H9 (cell line): ENCODE measurements around the gene TM9SF3. TPM values are rescaled to one million over a fixed set of nuclear protein-coding genes. Genes with fewer than 3 reads are reported as not detected.

Source experiments
- DNase-seq: peaks from one replicate; pipeline ENCODE4 v3.0.0-alpha.2; 2017
- H2AFZ ChIP-seq: one replicate; pipeline ENCODE4 v1.6.1; 2013; ENCODE audit warnings: mild to moderate bottlenecking, low read length, control low read depth, moderate library complexity
- H2AK5ac ChIP-seq: 2 replicates; pipeline ENCODE4 v1.6.1; 2013; ENCODE audit warnings: low read length, control low read depth, mixed read lengths; ENCODE audit not compliant: insufficient read length
- H2BK120ac ChIP-seq: one replicate; pipeline ENCODE4 v1.6.1; 2013; ENCODE audit warnings: low read depth, mild to moderate bottlenecking, low read length, control low read depth, inconsistent platforms; ENCODE audit not compliant: poor library complexity, severe bottlenecking
- H2BK12ac ChIP-seq: 2 replicates; pipeline ENCODE4 v1.6.1; 2013; ENCODE audit warnings: low read length, control low read depth, mixed read lengths, low read depth; ENCODE audit not compliant: insufficient read length
- H2BK15ac ChIP-seq: 2 replicates; pipeline ENCODE4 v1.6.1; 2013; ENCODE audit warnings: low read depth, low read length, control low read depth
- H2BK20ac ChIP-seq: one replicate; pipeline ENCODE4 v1.6.1; 2013; ENCODE audit warnings: low read depth, mild to moderate bottlenecking, low read length, control low read depth, inconsistent platforms; ENCODE audit not compliant: poor library complexity, severe bottlenecking
- H2BK5ac ChIP-seq: 2 replicates; pipeline ENCODE4 v1.6.1; 2013; ENCODE audit warnings: low read length, control low read depth, mixed read lengths; ENCODE audit not compliant: insufficient read length
- H3K14ac ChIP-seq: 2 replicates; pipeline ENCODE4 v1.6.1; 2013; ENCODE audit warnings: low read length, control low read depth; ENCODE audit not compliant: insufficient read depth
- H3K18ac ChIP-seq: 2 replicates; pipeline ENCODE4 v1.6.1; 2013; ENCODE audit warnings: low read depth, mild to moderate bottlenecking, mixed read lengths, low read length, control low read depth; ENCODE audit not compliant: insufficient read length
- H3K23ac ChIP-seq: 2 replicates; pipeline ENCODE4 v1.6.1; 2013; ENCODE audit warnings: low read length, control low read depth, mixed read lengths, low read depth; ENCODE audit not compliant: insufficient read length
- H3K23me2 ChIP-seq: 2 replicates; pipeline ENCODE4 v1.6.1; 2013; ENCODE audit warnings: low read depth, mild to moderate bottlenecking, mixed read lengths, low read length, control low read depth; ENCODE audit not compliant: insufficient read length, poor library complexity, severe bottlenecking
- H3K27ac ChIP-seq: 2 replicates; pipeline ENCODE4 v1.5.1; 2013; ENCODE audit warnings: low read length, control low read depth, mixed read lengths, low read depth; ENCODE audit not compliant: insufficient read length
- H3K27me3 ChIP-seq: 2 replicates; pipeline ENCODE4 v1.6.1; 2013; ENCODE audit warnings: low read length, control low read depth, inconsistent platforms; ENCODE audit not compliant: insufficient read depth
- H3K4ac ChIP-seq: 2 replicates; pipeline ENCODE4 v1.6.1; 2013; ENCODE audit warnings: low read depth, mild to moderate bottlenecking, control low read depth, inconsistent platforms, low read length, moderate library complexity
- H3K4me1 ChIP-seq: 2 replicates; pipeline ENCODE4 v1.6.1; 2013; ENCODE audit warnings: low read length, control low read depth, inconsistent platforms; ENCODE audit not compliant: insufficient read depth
- H3K4me2 ChIP-seq: 2 replicates; pipeline ENCODE4 v1.6.1; 2013; ENCODE audit warnings: low read length, control low read depth, mixed read lengths; ENCODE audit not compliant: insufficient read length, insufficient read depth
- H3K56ac ChIP-seq: 2 replicates; pipeline ENCODE4 v1.6.1; 2013; ENCODE audit warnings: low read depth, mild to moderate bottlenecking, mixed read lengths, low read length, control low read depth; ENCODE audit not compliant: insufficient read length
- H3K79me1 ChIP-seq: 2 replicates; pipeline ENCODE4 v1.6.1; 2013; ENCODE audit warnings: low read depth, mild to moderate bottlenecking, moderate library complexity, low read length, control low read depth, inconsistent platforms; ENCODE audit not compliant: insufficient read depth, poor library complexity, severe bottlenecking
- H3K79me2 ChIP-seq: 2 replicates; pipeline ENCODE4 v1.6.1; 2013; ENCODE audit warnings: low read length, control low read depth, inconsistent platforms; ENCODE audit not compliant: insufficient read depth
- H3K9ac ChIP-seq: 2 replicates; pipeline ENCODE4 v1.6.1; 2013; ENCODE audit warnings: low read length, control low read depth, mixed read lengths; ENCODE audit not compliant: insufficient read length; ENCODE audit errors: extremely low read depth
- H3K9me3 ChIP-seq: one replicate; pipeline ENCODE4 v1.6.1; 2013; ENCODE audit warnings: low read depth, low read length, inconsistent platforms; ENCODE audit not compliant: control insufficient read depth
- H3T11ph ChIP-seq: one replicate; pipeline ENCODE4 v1.6.1; 2013; ENCODE audit warnings: mild to moderate bottlenecking, low read length, control low read depth, inconsistent platforms
- H4K20me1 ChIP-seq: one replicate; pipeline ENCODE4 v1.6.1; 2013; ENCODE audit not compliant: control insufficient read depth, insufficient read length, insufficient read depth
- H4K5ac ChIP-seq: 2 replicates; pipeline ENCODE4 v1.6.1; 2013; ENCODE audit warnings: low read depth, mild to moderate bottlenecking, mixed read lengths, low read length, control low read depth; ENCODE audit not compliant: insufficient read length
- H4K8ac ChIP-seq: replicated peaks from 2 replicates; pipeline ENCODE4 v1.6.1; 2013; ENCODE audit warnings: low read length, control low read depth, mixed read lengths, low read depth; ENCODE audit not compliant: insufficient read length
- H4K91ac ChIP-seq: 2 replicates; pipeline ENCODE4 v1.6.1; 2013; ENCODE audit warnings: low read depth, mild to moderate bottlenecking, moderate library complexity, mixed read lengths, low read length, control low read depth; ENCODE audit not compliant: insufficient read length
- H3K27ac Mint-ChIP-seq, 3 experiments: 2 replicates in 2 of 3; 3 replicates in 1 of 3; pipeline ENCODE4 v1.8.0; 2020 to 2021; ENCODE audit warnings: mixed read lengths in 3 of 3, mild to moderate bottlenecking in 1 of 3, moderate library complexity in 1 of 3
- H3K27me3 Mint-ChIP-seq: 2 replicates; pipeline ENCODE4 v1.8.0; 2021; ENCODE audit warnings: low read depth, mild to moderate bottlenecking, moderate library complexity, mixed read lengths
- H3K36me3 Mint-ChIP-seq, 3 experiments: 2 replicates in 2 of 3; 3 replicates in 1 of 3; pipeline ENCODE4 v1.8.0; 2020 to 2021; ENCODE audit warnings: low read depth in 3 of 3, mixed read lengths in 3 of 3; ENCODE audit not compliant: insufficient read depth in 1 of 3
- H3K4me1 Mint-ChIP-seq, 2 experiments: 2 replicates each; pipeline ENCODE4 v1.8.0; 2020; ENCODE audit warnings: mixed read lengths in 2 of 2
- H3K4me3 Mint-ChIP-seq, 2 experiments: 2 replicates in 1 of 2; 3 replicates in 1 of 2; pipeline ENCODE4 v1.8.0; 2020 to 2021; ENCODE audit warnings: mild to moderate bottlenecking in 2 of 2, mixed read lengths in 2 of 2, moderate library complexity in 1 of 2
- H3K9me3 Mint-ChIP-seq, 2 experiments: 2 replicates in 1 of 2; 3 replicates in 1 of 2; pipeline ENCODE4 v1.8.0; 2020; ENCODE audit warnings: mild to moderate bottlenecking in 2 of 2, mixed read lengths in 2 of 2, moderate library complexity in 1 of 2
- WGBS: extraction: QIAGEN DNeasy Blood & Tissue Kit; methylation state at CpG from one replicate; pipeline ENCODE4 v1.1.7; 2013; ENCODE audit warnings: missing lambda C conversion rate, low lambda C conversion rate, mixed read lengths; ENCODE audit not compliant: insufficient read length; ENCODE audit errors: extremely low coverage; 5-methylcytosine and 5-hydroxymethylcytosine counted together
- total RNA-seq: library from RNA; stranded (reverse); gene quantifications from 2 replicates; pipeline ENCODE4 v1.2.1, GENCODE V29; 2021
- TF ChIP-seq, protein P1 (sequence below): fragments of 200-600 bp; sonication (generic); conservative IDR thresholded peaks from 3 replicates; pipeline ENCODE4 v1.8.0; 2021; ENCODE audit warnings: antibody characterized with exemption, mild to moderate bottlenecking

The TM9SF3 gene
- total RNA-seq, 1 experiment from 2014 or later: 120 TPM

DNA sequence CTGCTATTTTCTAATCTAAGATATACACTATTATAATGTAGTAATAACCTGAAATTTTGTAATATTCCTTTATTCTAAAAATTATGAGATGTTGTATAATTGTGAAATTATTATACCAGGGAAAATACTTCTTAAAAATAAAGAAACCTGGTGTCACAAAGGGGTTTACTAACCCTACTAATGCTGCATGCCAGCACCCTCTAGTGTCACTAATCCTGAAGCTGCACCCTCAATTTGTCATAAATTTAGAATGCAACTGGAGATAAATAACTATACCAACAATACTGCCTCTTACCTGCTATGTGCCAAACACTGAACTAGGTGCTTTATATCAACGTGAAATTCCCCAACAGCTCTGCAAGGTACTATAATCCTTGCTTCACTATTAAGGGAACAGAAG is 30.8 kb downstream of the TM9SF3 start:
- no peak overlapping the region for H2BK15ac ChIP-seq
- Mint-ChIP-seq H3K27me3 (no peaks in the 10 kb centered on the region), H3K4me1 (no peaks in the 10 kb centered on the region), H3K9me3 (no peaks in the 10 kb centered on the region), H3K36me3 (peaks cover 6 to 35% (median 32%) of the 10 kb centered on the region in 3 experiments; a peak in 6 of 7 replicates), H3K27ac (no peak overlapping the region), H3K4me3 (no peak overlapping the region)
- no peak overlapping the region for H3K27ac ChIP-seq
- H3K23ac ChIP-seq: no peak overlapping the region
- H2BK12ac ChIP-seq: no peak overlapping the region
- no peaks in the 10 kb centered on the region for H3K79me2 ChIP-seq
- no peak overlapping the region for H2BK120ac ChIP-seq
- no peak overlapping the region for H4K8ac ChIP-seq
- no peaks in the 10 kb centered on the region for H3K23me2 ChIP-seq
- no peak overlapping the region for H2BK20ac ChIP-seq
- H3K9me3 ChIP-seq: no peaks in the 10 kb centered on the region
- H2BK5ac ChIP-seq: no peak overlapping the region
- no peak overlapping the region for H3K4ac ChIP-seq
- no peak for DNase-seq
- no peak overlapping the region for H4K91ac ChIP-seq
- no peak overlapping the region for H3K56ac ChIP-seq
- no peak overlapping the region for H3T11ph ChIP-seq
- H3K4me1 ChIP-seq: no peaks in the 10 kb centered on the region
- no peaks in the 10 kb centered on the region for H3K27me3 ChIP-seq
- no peaks in the 10 kb centered on the region for H3K79me1 ChIP-seq
- no peak overlapping the region for H3K9ac ChIP-seq
- H3K4me2 ChIP-seq: no peak overlapping the region
- TF ChIP-seq, protein P1, sequence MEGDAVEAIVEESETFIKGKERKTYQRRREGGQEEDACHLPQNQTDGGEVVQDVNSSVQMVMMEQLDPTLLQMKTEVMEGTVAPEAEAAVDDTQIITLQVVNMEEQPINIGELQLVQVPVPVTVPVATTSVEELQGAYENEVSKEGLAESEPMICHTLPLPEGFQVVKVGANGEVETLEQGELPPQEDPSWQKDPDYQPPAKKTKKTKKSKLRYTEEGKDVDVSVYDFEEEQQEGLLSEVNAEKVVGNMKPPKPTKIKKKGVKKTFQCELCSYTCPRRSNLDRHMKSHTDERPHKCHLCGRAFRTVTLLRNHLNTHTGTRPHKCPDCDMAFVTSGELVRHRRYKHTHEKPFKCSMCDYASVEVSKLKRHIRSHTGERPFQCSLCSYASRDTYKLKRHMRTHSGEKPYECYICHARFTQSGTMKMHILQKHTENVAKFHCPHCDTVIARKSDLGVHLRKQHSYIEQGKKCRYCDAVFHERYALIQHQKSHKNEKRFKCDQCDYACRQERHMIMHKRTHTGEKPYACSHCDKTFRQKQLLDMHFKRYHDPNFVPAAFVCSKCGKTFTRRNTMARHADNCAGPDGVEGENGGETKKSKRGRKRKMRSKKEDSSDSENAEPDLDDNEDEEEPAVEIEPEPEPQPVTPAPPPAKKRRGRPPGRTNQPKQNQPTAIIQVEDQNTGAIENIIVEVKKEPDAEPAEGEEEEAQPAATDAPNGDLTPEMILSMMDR: peak; percentile 72
- no peak overlapping the region for H4K5ac ChIP-seq
- no peak overlapping the region for H3K14ac ChIP-seq
- no peak overlapping the region for H3K18ac ChIP-seq
- H2AFZ ChIP-seq: no peak overlapping the region
- H4K20me1 ChIP-seq: no peaks in the 10 kb centered on the region
- WGBS: no CpG with 5 or more reads among the region's 1 CpG
- no peak overlapping the region for H2AK5ac ChIP-seq
